Dermis microvascular lymphatic vessel endothelial cell (primary cell): ENCODE results near the gene PTCH1. TPM values are rescaled to one million over a fixed set of nuclear protein-coding genes. Genes with fewer than 3 reads are reported as not detected.

Source experiments
- DNase-seq, 2 donors: peaks; one replicate each; pipeline versions ENCODE4 v3.0.0 to v3.0.0-alpha.2; 2010; ENCODE audit warnings: low read depth in 2 of 2
- total RNA-seq: library from RNA; depleted of rRNA; stranded (reverse); fragments of >200 nt; gene quantifications from 2 replicates; pipeline ENCODE4 v1.2.1, GENCODE V29; 2014

Gene PTCH1
- total RNA-seq, 1 donor from 2014 or later, result 2.6 TPM

DNA sequence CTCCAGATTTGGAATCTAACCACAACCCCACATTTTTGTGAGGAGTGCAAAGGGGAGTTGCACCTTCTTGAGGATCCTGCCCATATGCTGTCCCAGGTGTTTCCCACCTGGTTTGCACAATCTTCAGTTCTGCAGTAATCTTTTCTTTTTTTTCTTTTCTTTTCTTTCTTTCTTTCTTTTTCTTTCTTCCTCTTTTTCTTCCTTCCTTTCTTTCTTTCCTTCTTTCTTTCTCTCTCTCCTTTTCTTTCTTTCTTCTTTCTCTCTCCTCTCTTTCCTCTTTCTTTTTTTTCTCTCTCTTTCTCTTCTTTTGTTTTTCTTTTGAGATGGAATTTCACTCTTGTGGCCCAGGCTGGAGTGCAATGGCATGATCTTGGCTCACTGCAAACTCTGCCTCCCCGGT lies 109.2 kb downstream of the PTCH1 start:
- no peak for DNase-seq

DNA sequence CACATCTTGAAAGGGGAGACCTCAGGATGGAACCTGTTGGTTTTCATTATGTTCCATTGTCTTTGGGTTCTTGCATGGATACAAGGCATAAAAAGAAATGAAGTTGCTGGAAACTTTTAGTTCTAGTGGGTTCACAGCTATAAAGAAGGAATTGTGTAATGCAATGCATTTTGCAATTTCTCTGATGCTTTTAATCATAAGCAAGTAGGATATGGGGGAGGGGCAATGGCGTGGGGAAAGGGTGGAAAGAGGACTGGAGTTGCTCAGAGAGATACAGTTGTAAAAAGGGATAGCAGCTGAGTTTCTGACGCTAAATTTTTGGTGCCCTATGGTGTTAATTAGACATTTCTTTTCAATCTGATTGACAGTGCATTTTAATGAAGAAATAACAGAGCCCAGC lies 110.7 kb downstream of the PTCH1 start:
- no peak for DNase-seq

DNA sequence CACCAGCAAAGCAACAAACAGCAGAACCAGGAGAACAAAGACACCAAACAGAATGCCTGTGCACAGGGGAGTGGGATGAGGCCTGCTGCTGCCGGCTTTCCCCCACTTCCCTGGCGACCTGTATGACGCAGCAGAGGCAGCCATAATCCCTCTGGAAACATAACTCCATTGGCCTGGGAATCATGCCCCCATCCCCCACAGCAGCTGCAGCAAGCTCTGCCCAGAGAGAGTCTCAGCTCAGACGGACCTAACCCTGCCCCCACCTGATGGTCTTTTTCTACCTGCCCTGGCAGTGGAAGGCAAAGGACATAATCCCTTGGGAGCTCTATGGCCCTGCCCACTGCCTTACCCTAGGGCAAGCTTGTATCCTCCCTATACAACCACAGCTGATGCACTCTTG lies 117.5 kb downstream of the PTCH1 start:
- no peak for DNase-seq

Other genes starting within 250 kb of the PTCH1 start
- gene FANCC, start 199.3 kb downstream of the PTCH1 start, total RNA-seq, result 7.1 and 8.6 TPM in 2 replicates